GM18868 (cell line): ENCODE data around the gene LGALS12.
A peak's percentile ranks its signal among the peaks of the same experiment; 100 is the strongest.

Source experiments
- ATAC-seq: cut with Tn5 transposase; IDR thresholded peaks from one replicate; pipeline ENCODE4 v1.9.1; 2021; ENCODE audit warnings: mild to moderate bottlenecking, moderate library complexity; ENCODE audit not compliant: unreplicated experiment

LGALS12 gene

DNA sequence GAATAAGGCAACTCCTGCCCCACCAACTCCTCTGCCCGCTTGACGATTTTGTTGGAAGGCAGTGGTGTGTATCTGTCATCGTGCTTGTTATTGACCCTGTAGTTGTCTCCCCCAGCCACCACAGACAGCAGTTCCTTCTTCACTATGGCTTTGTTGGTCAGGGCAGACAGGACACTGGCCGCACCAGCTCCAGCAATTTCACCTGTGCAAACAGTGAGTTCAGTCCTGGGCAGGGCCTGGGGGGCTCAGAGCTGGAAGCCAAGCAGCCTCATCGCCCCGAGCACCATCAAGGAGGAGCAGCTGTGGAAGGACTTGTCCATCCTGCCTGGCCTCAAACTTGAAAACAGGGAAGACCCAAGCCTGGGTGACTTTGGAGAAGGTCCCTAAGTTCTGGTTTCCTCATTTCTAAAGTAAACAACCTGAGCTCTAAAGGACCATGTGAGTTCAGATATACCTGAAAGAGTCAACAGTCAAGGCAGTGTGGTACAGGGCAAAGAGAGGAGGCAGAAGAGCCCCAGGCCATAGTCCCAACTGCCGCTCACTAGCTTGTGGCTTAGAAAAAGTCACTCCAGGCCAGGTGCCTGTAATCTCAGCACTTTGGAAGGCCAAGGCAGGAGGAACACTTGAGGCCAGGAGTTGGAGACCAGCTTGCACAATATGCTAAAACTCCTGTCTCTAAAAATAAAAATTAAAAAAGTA, 52.7 kb downstream of the LGALS12 start:
- no peak for ATAC-seq

DNA sequence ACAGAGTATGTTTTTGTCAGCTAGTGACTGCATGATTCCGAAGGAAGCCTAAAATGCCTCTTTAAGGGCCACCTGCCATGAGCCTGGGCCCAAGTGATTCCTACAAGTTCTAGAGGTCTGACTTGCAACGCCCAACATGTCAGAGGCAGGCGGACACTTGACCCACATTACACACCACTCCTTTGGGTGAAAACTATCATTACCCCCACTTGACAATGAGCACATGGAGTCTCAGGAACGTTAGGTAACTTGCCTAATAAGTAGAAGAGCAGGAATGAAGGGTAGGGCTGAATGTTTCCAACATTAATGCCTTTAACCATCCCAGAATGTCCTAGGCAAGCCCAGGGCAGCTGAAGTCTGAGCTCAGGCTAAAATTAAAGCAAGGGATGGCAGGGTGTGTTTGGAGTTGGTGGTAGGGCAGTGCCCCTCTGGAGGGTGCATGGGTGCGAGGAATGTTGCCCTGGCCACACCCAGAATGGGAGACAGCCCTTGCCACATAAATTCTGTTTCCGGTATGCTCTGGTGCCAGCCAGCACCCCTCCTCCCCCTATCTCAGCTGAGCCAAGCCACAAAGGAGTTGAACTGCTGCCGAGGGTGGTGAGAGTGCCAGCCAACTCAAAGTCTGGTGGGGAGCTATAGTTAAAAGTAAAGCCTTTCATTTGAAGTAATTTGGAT, 54.8 kb downstream of the LGALS12 start:
- ATAC-seq, result no peak

DNA sequence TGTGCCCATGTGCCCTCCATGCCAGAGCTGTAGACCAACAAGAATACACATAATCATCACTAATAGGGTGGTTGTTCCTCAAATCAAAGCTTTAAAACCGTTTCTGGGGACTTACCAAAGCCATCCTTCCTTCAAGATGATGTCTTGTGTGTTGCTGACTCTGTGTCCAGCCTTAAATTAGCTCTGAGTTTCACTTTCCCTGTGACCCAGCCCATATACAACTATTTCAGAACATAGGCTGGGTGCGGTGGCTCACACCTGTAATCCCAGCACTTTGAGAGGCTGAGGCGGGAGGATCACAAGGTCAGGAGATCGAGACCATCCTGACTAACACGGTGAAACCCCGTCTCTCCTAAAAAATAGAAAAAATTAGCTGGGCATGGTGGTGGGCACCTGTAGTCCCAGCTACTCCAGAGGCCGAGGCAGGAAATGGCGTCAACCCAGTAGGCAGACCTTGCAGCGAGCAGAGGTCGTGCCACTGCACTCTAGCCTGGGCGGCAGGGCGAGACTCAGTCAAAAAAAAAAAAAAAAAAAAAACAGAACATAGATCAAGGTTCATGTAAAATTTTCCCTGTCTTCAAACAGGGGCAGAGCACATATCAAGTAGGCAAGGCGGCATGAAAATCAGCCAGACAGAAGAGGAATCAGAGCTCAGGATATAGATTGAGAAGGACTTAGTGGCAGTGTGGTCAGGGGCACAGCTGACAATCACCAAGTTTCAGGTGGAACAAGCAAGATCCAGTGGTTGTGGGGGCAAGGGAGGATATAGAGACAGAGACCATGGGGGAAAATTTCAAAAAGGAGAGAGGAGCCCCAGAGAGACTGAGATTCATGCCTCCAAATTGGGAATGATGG, 57.5 kb downstream of the LGALS12 start, which contains the start of gene PLAAT2:
Gene PLAAT2, minus strand, starts transcription at position 179 of the 855 bp plus-strand sequence. Its CDS starts 55 bp downstream, at position 124.
- no peak for ATAC-seq

- peak; percentile 63 for ATAC-seq
Observed at GRCh38 chr11:63564056-63564774, 58.3 kb downstream of the LGALS12 start.

DNA sequence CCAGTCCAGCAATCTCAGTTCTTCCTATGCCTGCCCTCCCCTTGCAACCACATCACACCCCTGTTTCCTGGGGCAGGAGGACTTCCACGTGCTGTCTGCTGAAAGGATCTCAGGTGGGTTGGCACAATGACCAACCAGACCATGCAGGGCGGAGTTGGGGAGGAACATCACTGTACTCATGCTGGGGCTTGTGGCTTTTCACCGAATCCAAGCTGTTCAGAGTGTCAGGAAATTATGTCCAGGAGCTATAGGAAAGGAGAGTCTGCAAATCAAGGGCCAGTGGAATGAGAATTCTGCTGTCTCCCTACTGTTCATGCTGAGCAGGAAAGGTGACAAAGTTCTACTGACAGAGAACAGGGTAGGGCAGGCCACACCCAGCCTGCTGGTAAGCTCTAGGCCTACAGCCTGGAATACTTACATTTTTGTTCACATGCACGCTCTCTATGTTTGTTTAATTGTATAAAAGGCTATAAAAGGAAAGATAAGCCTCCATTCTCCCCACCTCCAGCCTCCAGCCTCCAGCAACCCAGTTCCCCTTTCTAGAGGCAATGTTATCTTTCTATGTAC, 59.0 kb downstream of the LGALS12 start:
- no peak for ATAC-seq
